Measurements from ENCODE around the gene YARS2.
"Not testable (repeated sequence)": the region's sequence is repeated elsewhere in the genome, so short reads cannot be mapped to it uniquely, and the experiment has no call there.

Gene YARS2

GRCh38 chr12:32743264-32743663, 12.4 kb downstream of the YARS2 start:
- DNase-seq = no peak

DNA sequence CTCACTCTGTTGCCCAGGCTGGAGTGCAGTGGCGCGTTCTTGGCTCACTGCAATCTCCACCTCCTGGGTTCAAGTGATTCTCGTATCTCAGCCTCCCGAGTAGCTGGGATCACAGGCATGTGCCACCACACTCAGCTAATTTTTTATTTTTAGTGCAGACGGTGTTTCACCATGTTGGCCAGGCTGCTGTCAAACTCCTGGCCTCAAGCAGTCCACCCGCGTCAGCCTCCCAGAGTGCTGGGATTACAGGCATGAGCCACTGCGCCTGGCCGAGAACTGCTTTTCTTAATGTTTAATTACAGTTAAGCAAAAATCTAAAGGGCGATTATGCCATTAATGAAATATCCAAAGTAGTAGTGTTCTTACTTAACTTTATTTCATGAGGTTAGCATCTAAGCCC, 13.6 kb downstream of the YARS2 start:
- DNase-seq = no peak

- no peak for DNase-seq
Observed at GRCh38 chr12:32739279-32739678, 16.4 kb downstream of the YARS2 start.

DNA sequence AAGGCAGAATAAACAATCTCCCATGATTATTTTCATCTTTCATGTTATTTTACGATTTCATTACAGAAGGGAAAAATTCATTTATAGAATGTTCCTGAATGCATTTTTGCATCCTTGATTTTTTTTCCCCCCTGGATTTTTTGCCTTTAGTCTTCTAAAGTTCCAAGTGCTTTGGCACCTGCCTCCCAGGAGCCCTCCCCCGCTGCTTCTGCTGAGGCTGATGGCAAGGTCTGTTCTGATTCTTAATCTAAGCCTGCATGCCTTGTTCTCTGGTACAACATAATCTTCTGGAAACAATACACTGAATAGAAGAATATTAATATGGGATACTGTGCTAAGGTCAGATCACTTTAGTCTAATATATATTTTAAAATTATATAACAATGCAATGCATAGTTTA, 18.0 kb downstream of the YARS2 start:
- DNase-seq = no peak

DNA sequence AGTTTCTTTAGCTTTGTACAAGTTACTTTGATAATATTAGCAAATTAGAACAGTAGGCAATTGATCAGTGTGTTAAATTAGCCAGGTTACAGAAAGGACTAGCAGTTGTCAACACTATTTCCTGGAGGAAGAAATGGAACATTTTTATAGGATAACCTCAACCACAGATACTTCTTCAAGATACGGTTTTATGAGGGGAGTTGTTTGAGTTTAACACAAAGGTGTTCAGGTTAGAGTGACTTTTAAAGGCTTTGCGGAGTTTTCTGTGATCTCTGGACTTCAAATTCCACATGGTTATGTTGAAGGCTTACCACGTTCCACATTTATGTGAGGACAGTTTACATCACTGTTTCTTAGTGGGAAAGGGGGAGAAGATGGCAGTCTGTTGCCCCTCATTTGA, 19.3 kb downstream of the YARS2 start:
- no peak for DNase-seq

- DNase-seq = no peak
Observed at GRCh38 chr12:32734952-32735351, 20.7 kb downstream of the YARS2 start.

DNA sequence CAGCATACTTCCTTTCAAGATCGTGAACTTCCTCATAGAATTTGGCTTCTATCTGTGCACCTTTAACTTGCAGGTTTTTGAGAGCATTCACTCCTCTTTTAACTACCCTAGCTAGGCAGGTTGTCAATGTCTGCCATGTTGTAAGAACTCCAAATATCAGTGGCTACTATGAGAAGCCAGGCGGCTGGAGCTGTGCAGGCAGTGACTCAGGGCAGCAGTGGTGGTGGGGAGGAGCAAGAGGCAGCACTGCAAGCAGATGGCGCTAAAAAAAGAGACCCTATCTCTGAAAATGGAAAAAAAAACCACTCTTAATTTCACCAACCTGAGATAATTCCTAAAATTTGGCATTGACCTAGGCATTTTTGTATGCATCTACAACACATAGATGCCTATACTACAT, 28.5 kb downstream of the YARS2 start:
- peak; percentile 2 for DNase-seq

DNA sequence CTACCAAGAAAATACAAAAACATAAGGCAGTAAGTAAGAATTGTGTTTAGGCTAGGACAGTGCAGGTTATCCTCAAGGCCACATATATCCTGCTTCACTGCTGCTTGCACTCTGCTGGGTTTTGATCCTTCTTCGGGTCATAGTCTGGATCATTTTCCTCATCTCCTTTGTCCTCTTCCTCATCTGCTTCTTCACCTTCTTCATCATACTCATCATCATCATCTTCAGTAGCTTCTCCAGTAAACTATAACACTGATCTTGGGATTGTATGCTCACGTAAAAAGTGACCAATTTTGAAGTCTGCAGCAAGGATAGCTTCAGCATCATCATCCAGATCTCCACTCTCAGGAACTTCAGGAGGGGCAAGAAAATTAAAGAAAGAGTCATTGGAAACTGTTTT, 29.4 kb downstream of the YARS2 start:
- no peak for DNase-seq

DNA sequence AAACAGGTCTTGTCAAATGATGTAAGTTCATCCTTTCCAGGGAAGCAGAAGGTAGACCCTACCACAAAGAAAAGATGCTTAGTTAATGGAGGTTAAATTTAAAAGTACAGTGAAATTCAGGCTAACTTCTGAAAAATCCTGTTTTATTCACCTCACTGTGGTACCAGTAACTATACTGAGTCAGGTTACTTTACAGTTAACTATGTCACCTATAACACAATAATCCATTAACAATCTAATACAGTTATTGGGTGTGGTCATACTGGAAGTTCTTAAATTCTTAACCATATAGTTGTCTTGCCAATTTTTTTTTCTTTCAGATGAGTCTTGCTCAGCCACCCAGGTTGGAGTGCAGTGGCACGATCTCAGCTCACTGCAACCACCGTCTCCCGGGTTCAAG, 30.4 kb downstream of the YARS2 start:
- DNase-seq = not testable (repeated sequence)

DNA sequence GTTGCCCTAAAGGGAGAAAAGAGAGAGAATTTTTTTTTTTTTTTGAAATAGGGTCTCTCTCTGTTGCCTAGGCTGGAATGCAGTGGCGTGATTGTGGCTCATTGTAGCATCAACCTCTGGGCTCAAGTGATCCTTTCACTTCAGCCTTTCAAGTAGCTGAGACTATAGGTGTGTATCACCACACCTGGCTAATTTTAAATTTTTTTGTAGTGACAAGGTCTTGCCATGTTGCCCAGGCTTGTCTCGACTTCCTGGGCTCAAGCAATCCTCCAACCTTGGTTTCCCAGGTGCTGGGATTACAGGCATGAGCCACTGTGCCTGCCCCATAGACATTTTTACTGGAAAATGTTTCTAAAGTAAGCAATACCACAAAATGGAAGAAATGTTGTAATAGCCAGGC, 36.8 kb downstream of the YARS2 start:
- no peak for DNase-seq

DNA sequence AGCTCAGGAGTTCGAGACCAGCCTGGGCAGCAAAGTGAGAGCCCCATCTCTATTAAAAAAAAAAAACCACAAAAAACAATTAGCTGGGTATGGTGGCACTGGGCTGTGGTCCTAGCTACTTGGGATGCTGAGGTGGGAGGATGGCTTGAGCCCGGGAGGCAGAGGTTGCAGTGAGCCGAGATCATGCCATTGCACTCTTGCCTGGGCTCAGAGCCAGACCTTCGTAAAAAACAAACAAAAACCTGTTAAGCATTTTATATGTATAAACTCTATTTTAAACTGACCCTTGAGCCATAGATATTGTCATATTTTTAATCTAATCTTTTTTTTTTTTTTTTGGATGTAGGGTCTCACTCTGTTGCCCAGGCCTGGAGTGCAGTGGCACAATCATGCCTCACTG, 40.9 kb downstream of the YARS2 start:
- no peak for DNase-seq

GRCh38 chr12:32708926-32709325, 46.8 kb downstream of the YARS2 start:
- DNase-seq = no peak

DNA sequence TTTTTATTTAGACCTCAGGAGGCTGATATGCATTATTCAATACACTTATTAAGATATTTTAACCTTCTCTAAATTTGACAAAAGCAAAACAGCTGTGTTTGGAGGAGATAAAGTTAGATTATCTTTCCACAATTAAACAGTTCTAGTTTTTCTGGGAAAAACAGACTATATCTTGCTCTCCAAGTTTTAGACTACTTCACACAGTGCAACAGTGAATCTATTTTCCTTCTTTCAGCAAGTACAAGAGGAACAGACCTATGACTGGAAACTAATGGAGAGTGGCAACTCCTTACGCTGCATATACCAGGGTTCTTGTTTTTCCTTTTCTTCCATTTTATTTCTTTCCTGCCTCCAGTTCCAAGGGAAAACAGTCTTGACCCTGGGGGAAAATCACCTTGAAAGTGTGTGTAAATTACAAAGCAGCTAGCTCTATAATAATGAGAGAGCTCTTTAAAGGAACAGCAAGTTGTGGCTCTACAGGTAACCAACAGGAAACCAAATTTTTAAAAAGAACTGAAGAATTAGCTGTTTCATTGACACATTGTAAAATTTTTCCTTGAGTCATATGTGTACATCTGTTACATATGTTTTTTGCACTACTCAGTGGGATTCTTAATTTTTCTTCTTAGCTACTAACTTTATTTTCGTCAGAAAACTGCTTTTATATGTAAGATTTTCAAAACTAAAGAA, 49.2 kb downstream of the YARS2 start:
- no peak for DNase-seq

DNA sequence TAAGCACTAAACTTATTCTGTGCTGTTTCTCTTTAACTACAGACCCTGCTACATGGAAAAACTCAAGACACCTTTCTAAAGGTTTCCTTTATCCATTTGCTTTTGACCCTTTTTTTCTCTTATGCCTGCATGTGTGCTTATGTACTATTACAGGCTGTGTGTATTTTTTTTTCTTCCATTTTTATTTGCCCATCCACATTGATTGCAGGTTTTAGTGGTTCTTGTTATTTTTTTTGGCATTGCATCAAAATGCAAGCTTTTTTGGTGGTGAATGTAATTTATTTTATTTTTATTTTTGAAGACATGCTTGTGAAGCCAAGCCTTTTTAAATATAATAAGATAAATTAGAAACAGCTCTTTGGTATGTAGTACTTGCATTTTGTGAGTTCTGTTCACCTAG, 49.9 kb downstream of the YARS2 start:
- no peak for DNase-seq

DNA sequence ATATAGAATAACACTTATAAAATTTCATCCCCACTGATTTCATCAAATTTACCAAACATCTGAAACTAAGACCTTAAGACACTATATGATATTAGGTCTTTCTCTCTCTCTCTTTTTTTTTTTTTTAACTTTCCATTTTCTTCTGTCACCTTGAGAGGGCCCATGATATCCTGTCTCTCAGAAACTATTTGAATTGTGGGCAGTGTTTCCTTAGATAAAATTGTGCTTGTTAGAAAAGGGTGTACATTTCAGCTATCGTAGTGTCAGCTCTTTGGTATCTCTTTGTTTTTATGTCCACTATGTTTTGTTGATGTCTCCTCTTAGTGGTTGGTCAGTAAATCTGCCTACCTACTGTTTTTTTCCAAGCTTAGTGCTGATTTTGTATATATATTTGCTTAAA, 52.8 kb downstream of the YARS2 start:
- DNase-seq = no peak

DNA sequence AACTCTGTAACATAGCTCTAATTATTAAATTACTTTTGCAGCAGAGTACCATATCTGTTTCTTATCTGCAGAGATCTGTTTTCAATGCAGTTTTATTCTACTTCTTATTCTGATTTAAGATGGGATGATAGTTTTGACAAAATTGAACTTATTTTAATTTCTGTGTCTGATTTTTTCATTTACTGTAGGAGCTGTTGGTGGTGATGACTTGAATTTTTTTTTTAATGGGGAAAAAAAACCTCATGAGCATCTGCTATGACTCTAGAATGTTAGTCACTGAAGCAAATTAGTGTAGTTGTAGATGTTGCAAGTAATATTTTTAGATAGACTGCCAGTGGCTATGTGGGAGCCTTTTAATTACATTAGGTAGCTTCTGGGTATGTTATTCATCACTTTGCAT, 53.2 kb downstream of the YARS2 start:
- peak; percentile 6 for DNase-seq

DNA sequence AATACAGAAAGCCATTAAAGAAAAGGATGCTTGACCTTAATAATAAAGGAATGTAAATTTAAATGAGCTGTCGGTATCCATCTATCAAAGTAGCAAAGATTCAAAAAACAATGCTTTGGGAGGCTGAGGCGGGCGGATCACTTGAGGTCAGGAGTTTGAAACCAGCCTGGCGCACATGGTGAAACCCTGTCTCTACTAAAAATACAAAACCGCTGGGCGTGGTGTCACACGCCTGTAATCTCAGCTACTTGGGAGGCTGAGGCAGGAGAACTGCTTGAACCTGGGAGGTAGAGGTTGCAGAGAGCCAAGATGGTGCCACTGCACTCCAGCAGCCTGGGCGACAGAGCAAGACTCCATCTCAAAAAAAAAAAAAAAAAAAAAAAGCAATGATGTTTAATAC, 56.3 kb downstream of the YARS2 start:
- DNase-seq = not testable (repeated sequence)

DNA sequence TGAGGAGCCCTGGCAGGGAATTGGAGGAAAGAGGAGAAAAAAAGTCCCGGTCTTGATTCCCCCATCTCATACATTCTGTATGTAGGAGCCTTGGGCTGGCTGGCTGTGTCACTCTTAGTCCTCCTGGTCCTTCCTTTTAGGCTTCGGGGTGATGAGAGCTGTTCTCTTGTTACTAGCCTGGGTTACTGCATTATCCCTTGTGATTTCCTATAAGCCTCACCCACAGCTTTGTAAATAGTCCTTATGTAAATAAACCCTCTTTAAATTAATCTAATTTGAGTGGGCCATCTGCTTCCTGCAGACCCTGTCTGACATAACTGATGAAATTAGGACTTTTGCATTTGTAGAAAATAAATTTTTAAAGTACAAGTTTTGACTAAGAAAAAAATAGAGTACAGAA, 57.4 kb downstream of the YARS2 start:
- no peak for DNase-seq

DNA sequence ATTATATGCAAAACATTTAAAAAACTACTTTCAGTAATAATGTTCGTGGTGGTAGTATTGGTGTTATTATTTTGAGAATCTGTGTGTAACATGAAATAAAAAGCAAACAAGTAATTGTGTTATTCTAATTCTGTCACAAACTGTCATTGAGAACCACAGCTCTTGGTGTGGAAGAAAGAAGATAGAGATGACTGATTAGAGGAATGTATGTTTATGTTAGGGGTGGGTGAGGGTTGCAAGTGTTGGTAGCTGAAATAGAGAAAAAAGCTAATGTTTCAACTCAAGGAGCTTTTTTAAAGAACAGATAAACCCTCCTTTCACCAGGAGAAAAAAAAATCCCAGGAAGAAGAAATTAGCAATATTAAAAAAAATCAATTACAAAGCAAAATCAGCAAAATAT, 58.3 kb downstream of the YARS2 start:
- DNase-seq = no peak
